Esophagus muscularis mucosa (tissue), 4 donors: ENCODE data around the gene KLHL13. TPM values are rescaled to one million over a fixed set of nuclear protein-coding genes. Genes with fewer than 3 reads are reported as not detected.

Experiments
- DNase-seq: peaks from one replicate; pipeline ENCODE4 v3.0.0-alpha.2; 2017; ENCODE audit errors: extremely low spot score
- H3K27ac ChIP-seq, 4 donors: fragments of 200-600 bp; sonication (generic); replicated peaks in 1 of 4; 1 replicate in 3 of 4; 2 replicates in 1 of 4; pipeline ENCODE4 v1.5.1; 2016 to 2019; ENCODE audit warnings: mild to moderate bottlenecking in 1 of 4
- H3K27me3 ChIP-seq, 4 donors: fragments of 200-600 bp; sonication (generic); one replicate each; pipeline versions ENCODE4 v1.5.1 to v1.6.0; 2016 to 2019
- H3K36me3 ChIP-seq, 4 donors: fragments of 200-600 bp; sonication (generic); one replicate each; pipeline ENCODE4 v1.5.1; 2016 to 2019
- H3K4me1 ChIP-seq, 4 donors: fragments of 200-600 bp; sonication (generic); one replicate each; pipeline ENCODE4 v1.5.1; 2016 to 2019
- H3K4me3 ChIP-seq, 4 donors: fragments of 200-600 bp; sonication (generic); 1 replicate in 2 of 4; 2 replicates in 2 of 4; pipeline ENCODE4 v1.5.1; 2016 to 2019; ENCODE audit warnings: mild to moderate bottlenecking in 4 of 4, moderate library complexity in 1 of 4
- H3K9me3 ChIP-seq, 4 donors: fragments of 200-600 bp; sonication (generic); 1 replicate in 3 of 4; 2 replicates in 1 of 4; pipeline ENCODE4 v1.5.1; 2016 to 2019
- CTCF ChIP-seq, 3 experiments: fragments of 200-600 bp in 2 of 3; fragments of 450-650 bp in 1 of 3; sonication (generic) in 2 of 3; IDR thresholded peaks; one replicate each; pipeline ENCODE4 v1.5.1; 2017 to 2019; ENCODE audit warnings: antibody characterized with exemption in 3 of 3, mild to moderate bottlenecking in 2 of 3, moderate library complexity in 1 of 3
- EP300 ChIP-seq: sonication (generic); formaldehyde crosslinking; IDR thresholded peaks from one replicate; pipeline ENCODE4 v1.6.1; 2017; ENCODE audit warnings: antibody characterized with exemption
- POLR2A ChIP-seq: fragments of 450-650 bp; IDR thresholded peaks from one replicate; pipeline ENCODE4 v1.6.1; 2017; ENCODE audit warnings: antibody characterized with exemption, moderate library complexity, mild to moderate bottlenecking, low read depth
- POLR2AphosphoS5 ChIP-seq, 2 donors: sonication (generic); formaldehyde crosslinking; IDR thresholded peaks; one replicate each; pipeline ENCODE4 v1.6.1; 2017; ENCODE audit warnings: antibody characterized with exemption in 2 of 2
- WGBS: methylation state at CpG from one replicate; pipeline ENCODE4 v1.1.5; 2018; 5-methylcytosine and 5-hydroxymethylcytosine counted together
- intact Hi-C: fragments of 100-400 bp; cut with DNase I; formaldehyde crosslinking; loops from one replicate; pipeline ENCODE4 v1.15.1; 2023
- total RNA-seq, 4 donors: library from RNA; depleted of rRNA; stranded (reverse); fragments of >200 nt; gene quantifications; one replicate each; pipeline versions ENCODE4 v1.1.0 to v1.2.1, GENCODE V29; 2016

The KLHL13 gene, protein sequence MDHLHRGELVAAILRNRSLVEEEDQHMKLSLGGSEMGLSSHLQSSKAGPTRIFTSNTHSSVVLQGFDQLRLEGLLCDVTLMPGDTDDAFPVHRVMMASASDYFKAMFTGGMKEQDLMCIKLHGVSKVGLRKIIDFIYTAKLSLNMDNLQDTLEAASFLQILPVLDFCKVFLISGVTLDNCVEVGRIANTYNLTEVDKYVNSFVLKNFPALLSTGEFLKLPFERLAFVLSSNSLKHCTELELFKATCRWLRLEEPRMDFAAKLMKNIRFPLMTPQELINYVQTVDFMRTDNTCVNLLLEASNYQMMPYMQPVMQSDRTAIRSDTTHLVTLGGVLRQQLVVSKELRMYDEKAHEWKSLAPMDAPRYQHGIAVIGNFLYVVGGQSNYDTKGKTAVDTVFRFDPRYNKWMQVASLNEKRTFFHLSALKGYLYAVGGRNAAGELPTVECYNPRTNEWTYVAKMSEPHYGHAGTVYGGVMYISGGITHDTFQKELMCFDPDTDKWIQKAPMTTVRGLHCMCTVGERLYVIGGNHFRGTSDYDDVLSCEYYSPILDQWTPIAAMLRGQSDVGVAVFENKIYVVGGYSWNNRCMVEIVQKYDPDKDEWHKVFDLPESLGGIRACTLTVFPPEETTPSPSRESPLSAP
- total RNA-seq = 10 to 100 TPM; 12.3 to 18.0 (median 15.7) TPM

GRCh38 chrX:118116713-118117550 lies at the start of gene KLHL13:
TSS of gene KLHL13 (minus strand) at chrX:118116810. CDS start at chrX:118028473, 88,337 bp downstream.
- TF ChIP-seq CTCF (IDR thresholded peaks at IDR 0.05) (no peak), POLR2AphosphoS5 (IDR thresholded peaks at IDR 0.05) (peak in 1 of 2 donors; percentile 52)
- peaks cover 0 to 5% (median 0%) of the 10 kb centered on the region in 4 donors for H3K27me3 ChIP-seq
- peak within 1 kb of the TSS; percentile 66 to 71 (median 69) for H3K4me3 ChIP-seq
- no peak for DNase-seq
- intact Hi-C loops = no loop called here
- 35% methylated on average over 27 of the region's 42 CpGs for whole genome bisulfite sequencing
- H3K27ac ChIP-seq = peak within 1 kb of the TSS; percentile 80 to 87 (median 82)
- H3K4me1 ChIP-seq = peaks cover 0 to 18% (median 11%) of the 10 kb centered on the region in 4 donors
- H3K36me3 ChIP-seq = no peaks in the 10 kb centered on the region
- no peaks in the 10 kb centered on the region for H3K9me3 ChIP-seq

- Histone ChIP-seq H3K4me3 (no peak overlapping the region), H3K9me3 (no peaks in the 10 kb centered on the region), H3K36me3 (no peaks in the 10 kb centered on the region), H3K4me1 (no peaks in the 10 kb centered on the region), H3K27ac (no peak overlapping the region), H3K27me3 (no peaks in the 10 kb centered on the region)
- WGBS = 69% methylated on average over 1 of the region's 1 CpG
- no peak for DNase-seq
- TF ChIP-seq POLR2AphosphoS5 (IDR thresholded peaks at IDR 0.05) = no peak
- TF ChIP-seq EP300 = no peak
- TF ChIP-seq CTCF (IDR thresholded peaks at IDR 0.05) = no peak
- no peak for TF ChIP-seq POLR2A
- intact Hi-C loops = no loop called here
Observed at GRCh38 chrX:118164138-118164537, 47.5 kb upstream of the KLHL13 start.

GRCh38 chrX:118156953-118157608 lies 40.5 kb upstream of the KLHL13 start:
- Histone ChIP-seq H3K27ac (no peak overlapping the region), H3K36me3 (no peaks in the 10 kb centered on the region), H3K9me3 (no peaks in the 10 kb centered on the region), H3K4me3 (no peak overlapping the region), H3K27me3 (no peaks in the 10 kb centered on the region), H3K4me1 (no peaks in the 10 kb centered on the region)
- WGBS = 79% methylated on average over 7 of the region's 7 CpGs
- DNase-seq = no peak
- TF ChIP-seq POLR2A = no peak
- intact Hi-C loops = no loop called here

- WGBS = 93% methylated on average over 6 of the region's 6 CpGs
- H3K27me3 ChIP-seq = no peaks in the 10 kb centered on the region
- no peaks in the 10 kb centered on the region for H3K4me1 ChIP-seq
- H3K9me3 ChIP-seq = no peaks in the 10 kb centered on the region
- no peak overlapping the region for H3K27ac ChIP-seq
- DNase-seq = no peak
- no peaks in the 10 kb centered on the region for H3K36me3 ChIP-seq
- H3K4me3 ChIP-seq = no peak overlapping the region
- intact Hi-C loops = no loop called here
- TF ChIP-seq POLR2AphosphoS5 (IDR thresholded peaks at IDR 0.05) = no peak
- no peak for TF ChIP-seq CTCF (IDR thresholded peaks at IDR 0.05)
- no peak for TF ChIP-seq POLR2A
- TF ChIP-seq EP300 = no peak
Observed at GRCh38 chrX:118156254-118156952, 39.8 kb upstream of the KLHL13 start.
